CD4-positive, alpha-beta T cell treated with Interleukin-10 for 1 hour (primary cell): ENCODE measurements around the gene C19orf12.

Experiments used
- DNase-seq: peaks from one replicate; pipeline ENCODE4 v3.0.0-alpha.2; 2020

Gene C19orf12

GRCh38 chr19:29714953-29715700 is at the start of gene C19orf12:
TSS of gene C19orf12 (minus strand) at chr19:29715261. CDS start at chr19:29708413, 6,848 bp downstream.
- peak; percentile 63 for DNase-seq

GRCh38 chr19:29764361-29764760 is 49.3 kb upstream of the C19orf12 start:
- DNase-seq, result no peak

GRCh38 chr19:29763196-29763595 is 48.1 kb upstream of the C19orf12 start:
- DNase-seq, result no peak

GRCh38 chr19:29761575-29762232 is 46.6 kb upstream of the C19orf12 start:
- DNase-seq, result no peak

- no peak for DNase-seq
Measured at GRCh38 chr19:29760752-29761502, 45.9 kb upstream of the C19orf12 start.

GRCh38 chr19:29759359-29759758 is 44.3 kb upstream of the C19orf12 start:
- no peak for DNase-seq

GRCh38 chr19:29758863-29759262 is 43.8 kb upstream of the C19orf12 start:
- no peak for DNase-seq

GRCh38 chr19:29757551-29757950 is 42.5 kb upstream of the C19orf12 start:
- DNase-seq, result no peak

GRCh38 chr19:29753934-29754305 is 38.9 kb upstream of the C19orf12 start:
- DNase-seq, result no peak

GRCh38 chr19:29753190-29753933 is 38.3 kb upstream of the C19orf12 start:
- DNase-seq, result no peak

- DNase-seq, result no peak
Measured at GRCh38 chr19:29752450-29753025, 37.5 kb upstream of the C19orf12 start.

- DNase-seq, result no peak
Measured at GRCh38 chr19:29751932-29752331, 36.9 kb upstream of the C19orf12 start.

- DNase-seq, result no peak
Measured at GRCh38 chr19:29750001-29750400, 34.9 kb upstream of the C19orf12 start.

GRCh38 chr19:29748996-29749849 is 34.2 kb upstream of the C19orf12 start:
- DNase-seq, result no peak

- no peak for DNase-seq
Measured at GRCh38 chr19:29745253-29745652, 30.2 kb upstream of the C19orf12 start.

GRCh38 chr19:29743681-29744080 is 28.6 kb upstream of the C19orf12 start:
- DNase-seq, result no peak

- DNase-seq, result no peak
Measured at GRCh38 chr19:29741776-29742175, 26.7 kb upstream of the C19orf12 start.

GRCh38 chr19:29741226-29741625 is 26.2 kb upstream of the C19orf12 start:
- DNase-seq, result no peak

- no peak for DNase-seq
Measured at GRCh38 chr19:29737461-29738000, 22.5 kb upstream of the C19orf12 start.

- no peak for DNase-seq
Measured at GRCh38 chr19:29735829-29736228, 20.8 kb upstream of the C19orf12 start.

GRCh38 chr19:29731331-29731850 is 16.3 kb upstream of the C19orf12 start:
- DNase-seq, result no peak
